Activated CD4-positive, alpha-beta memory T cell treated with anti-CD3 and anti-CD28 coated beads, Interleukin-2, amount 10 ng/mL, durations not matched to agents 7 days and 5 days (primary cell): ENCODE data around the gene NPC1. TPM values are rescaled to one million over a fixed set of nuclear protein-coding genes. Genes with fewer than 3 reads are reported as not detected.

Source experiments
- CTCF ChIA-PET: fragments of 350-600 bp; sonication (Branson Sonifier 250); formaldehyde crosslinking; loops from one replicate; lab custom pipeline; 2021; ENCODE audit warnings: antibody characterized with exemption, inconsistent platforms; lab: Charles Lee
- POLR2A ChIA-PET: fragments of 350-600 bp; sonication (Branson Sonifier 250); formaldehyde crosslinking; loops from one replicate; lab custom pipeline; 2021; ENCODE audit warnings: antibody characterized with exemption; lab: Charles Lee
- DNase-seq: peaks from one replicate; pipeline ENCODE4 v3.0.0-alpha.2; 2020
- H3K27ac Mint-ChIP-seq: one replicate; pipeline ENCODE4 v1.8.0; 2021; ENCODE audit warnings: mild to moderate bottlenecking, mixed read lengths
- H3K27me3 Mint-ChIP-seq: one replicate; pipeline ENCODE4 v1.8.0; 2021; ENCODE audit warnings: mixed read lengths
- H3K36me3 Mint-ChIP-seq: one replicate; pipeline ENCODE4 v1.8.0; 2021; ENCODE audit warnings: low read depth, mixed read lengths
- H3K4me1 Mint-ChIP-seq: one replicate; pipeline ENCODE4 v1.8.0; 2021; ENCODE audit warnings: mixed read lengths
- H3K4me3 Mint-ChIP-seq: one replicate; pipeline ENCODE4 v1.8.0; 2021; ENCODE audit warnings: mild to moderate bottlenecking, mixed read lengths
- H3K9me3 Mint-ChIP-seq: one replicate; pipeline ENCODE4 v1.8.0; 2021; ENCODE audit warnings: mixed read lengths
- total RNA-seq, 2 experiments: library from RNA; stranded (reverse); gene quantifications; one replicate each; pipeline ENCODE4 v1.2.3, GENCODE V29; 2021

The NPC1 gene
- total RNA-seq, 2 experiments from 2014 or later, result 39.8 to 44.8 TPM

DNA sequence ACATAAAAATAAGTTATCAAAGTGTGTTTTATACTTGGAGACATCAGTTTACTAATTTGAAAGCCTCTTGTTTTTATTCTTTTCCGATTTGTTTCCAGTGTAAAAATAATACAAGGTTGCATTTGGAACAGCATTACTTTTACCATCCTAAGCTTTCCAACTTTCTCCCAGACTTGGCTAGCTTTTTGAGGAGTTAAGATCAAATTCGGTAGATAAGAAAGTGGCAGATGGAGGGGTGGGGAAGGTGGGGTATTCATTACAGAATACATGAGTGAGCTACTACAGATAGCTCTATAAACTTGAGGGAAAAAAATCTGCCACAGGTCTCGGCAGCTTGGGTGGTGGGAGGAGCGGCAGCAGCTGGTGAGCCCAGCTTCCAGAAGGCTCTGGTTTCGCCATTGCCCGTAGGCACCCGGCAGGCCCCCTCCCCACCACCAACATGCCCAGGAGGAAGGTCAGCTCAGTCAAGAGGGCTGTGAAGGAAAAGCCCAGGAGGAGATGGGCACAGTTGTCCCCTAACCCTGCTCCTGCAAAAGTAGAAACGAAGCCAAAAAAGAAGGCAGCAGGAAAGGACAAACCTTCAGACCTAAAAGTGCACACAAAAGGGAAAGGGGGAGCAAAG lies 101.6 kb downstream of the NPC1 start:
- no peak for DNase-seq
- no peaks in the 10 kb centered on the region for H3K9me3 Mint-ChIP-seq
- no peaks in the 10 kb centered on the region for H3K27me3 Mint-ChIP-seq
- ChIA-PET CTCF (interaction anchor here (1.3 to 2.8 kb wide), 2 partner anchors 14 to 20 kb away, joined by 3 to 15 read pairs; no protein-coding TSS in a partner anchor), POLR2A (interaction anchor here (0.8 to 1.4 kb wide), 3 partner anchors 10 to 31 kb away, joined by 3 to 4 read pairs (median 4); partner anchors contain the start of gene RIOK3)
- no peak overlapping the region for H3K27ac Mint-ChIP-seq
- H3K36me3 Mint-ChIP-seq, result peaks cover 26% of the 10 kb centered on the region
- H3K4me3 Mint-ChIP-seq, result no peak overlapping the region
- peaks cover 22% of the 10 kb centered on the region for H3K4me1 Mint-ChIP-seq

Other genes starting within 250 kb of the NPC1 start
- 10 to 100 TPM; 68.3 to 74.8 TPM for gene RIOK3, start 133.2 kb downstream of the NPC1 start, total RNA-seq
- 10 to 100 TPM; 54.9 to 55.9 TPM for gene RMC1, start 83.0 kb downstream of the NPC1 start, total RNA-seq
- gene ANKRD29, start 76.4 kb upstream of the NPC1 start, total RNA-seq, result not detected
- under 1 TPM; 0.05 to 0.18 TPM for gene LAMA3, start 102.9 kb upstream of the NPC1 start, total RNA-seq